ENCODE measurements around the gene FUS.

- TF ChIP-seq CTCF (IDR thresholded peaks at IDR 0.05): no peak
- TF ChIP-seq POLR2AphosphoS5 (IDR thresholded peaks at IDR 0.05): no peak
- no peak for TF ChIP-seq POLR2A (IDR thresholded peaks at IDR 0.05; ENCODE audit: low read depth)
- TF ChIP-seq EP300 (IDR thresholded peaks at IDR 0.05): no peak
Measured at GRCh38 chr16:31149332-31149731, 30.6 kb upstream of the FUS start.
